Stimulated activated CD4-positive, alpha-beta T cell treated with anti-CD3 and anti-CD28 coated beads, Interleukin-12 subunit alpha, Interleukin-12 subunit beta, amount 100 ng/mL, for 24 hours (primary cell): ENCODE data around the gene SLCO4A1.

Experiments used
- DNase-seq, 2 experiments: peaks; one replicate each; pipeline ENCODE4 v3.0.0-alpha.2; 2020; ENCODE audit warnings: low read depth in 2 of 2

SLCO4A1 gene

DNA sequence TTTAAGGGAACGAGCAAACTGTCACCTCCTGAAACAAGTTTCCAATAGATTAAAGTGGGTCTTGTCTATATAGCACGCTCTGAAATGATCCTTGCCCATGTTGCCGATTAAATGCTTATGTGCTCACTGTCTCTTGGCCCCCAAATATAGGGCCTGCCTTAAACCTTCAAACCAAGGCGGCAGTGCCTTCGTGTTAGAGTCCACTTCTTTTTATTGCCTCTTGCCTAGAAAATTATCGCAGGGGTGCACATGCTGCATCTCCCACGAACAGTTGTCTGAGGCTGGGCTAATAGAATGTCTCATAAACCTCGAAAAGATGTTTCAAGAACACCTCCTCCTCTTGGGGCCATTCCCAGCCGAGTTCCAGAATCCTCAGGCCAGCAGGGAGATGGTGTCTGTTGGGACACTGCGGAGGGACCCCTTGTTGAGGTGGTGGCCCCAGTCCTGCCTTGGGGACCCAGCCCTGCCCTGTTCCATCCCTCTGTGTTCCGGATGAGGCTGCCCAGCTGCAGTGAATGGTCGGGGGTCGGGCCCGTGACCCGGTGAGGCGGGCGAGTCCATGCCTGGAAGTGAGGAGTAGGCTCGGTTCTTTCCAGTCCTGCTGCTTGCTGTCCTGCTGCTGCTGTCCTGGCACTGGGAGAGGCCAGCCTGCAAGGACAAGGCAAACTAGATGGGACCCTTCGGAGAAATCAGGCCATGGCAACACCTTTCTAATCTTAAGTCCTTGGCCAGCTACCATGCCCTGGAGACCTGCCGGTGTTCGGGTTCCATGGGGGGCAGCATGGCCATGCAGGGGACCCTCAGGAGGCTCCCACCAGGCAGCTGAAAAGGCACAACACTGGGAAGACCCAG, 34.7 kb upstream of the SLCO4A1 start:
- no peak for DNase-seq

DNA sequence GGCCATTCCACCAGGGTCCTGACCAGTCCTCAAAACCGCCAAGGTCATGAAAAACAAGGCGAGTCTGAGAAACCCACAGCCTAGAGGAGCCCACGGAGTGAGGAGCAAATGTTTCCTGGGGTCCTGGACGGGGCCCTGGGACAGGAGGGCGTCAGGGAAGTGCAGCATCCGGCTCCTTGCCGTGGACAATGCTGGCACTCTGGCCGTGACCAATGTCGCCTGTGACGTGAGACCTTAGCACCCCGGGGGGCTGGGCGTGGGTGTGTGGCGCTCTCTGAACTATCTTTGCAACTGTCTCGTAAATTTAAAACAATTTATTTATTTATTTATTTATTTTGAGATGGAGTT, 34.1 kb upstream of the SLCO4A1 start:
- no peak for DNase-seq

DNA sequence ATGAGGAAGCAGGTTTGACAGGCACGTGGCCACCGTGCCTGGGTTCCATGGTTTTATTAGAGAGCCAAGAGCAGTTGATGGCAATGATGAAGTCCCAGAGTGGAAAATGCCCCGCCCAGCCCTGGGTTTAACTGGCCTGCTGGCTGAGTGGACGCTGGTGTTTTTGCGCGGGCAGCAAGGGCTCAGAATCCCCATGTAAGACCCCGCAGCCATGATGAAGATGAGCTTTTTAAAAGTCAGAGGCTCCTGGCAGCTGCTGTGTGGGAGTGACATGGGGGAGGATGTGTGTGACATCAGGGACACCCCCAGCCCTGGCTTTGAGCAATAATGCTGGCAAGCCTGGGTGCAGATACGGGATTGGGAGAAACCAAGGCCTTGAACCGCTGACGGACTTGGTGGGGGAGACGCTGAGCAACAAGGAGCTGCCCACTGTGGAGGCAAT, 33.0 kb upstream of the SLCO4A1 start:
- no peak for DNase-seq

DNA sequence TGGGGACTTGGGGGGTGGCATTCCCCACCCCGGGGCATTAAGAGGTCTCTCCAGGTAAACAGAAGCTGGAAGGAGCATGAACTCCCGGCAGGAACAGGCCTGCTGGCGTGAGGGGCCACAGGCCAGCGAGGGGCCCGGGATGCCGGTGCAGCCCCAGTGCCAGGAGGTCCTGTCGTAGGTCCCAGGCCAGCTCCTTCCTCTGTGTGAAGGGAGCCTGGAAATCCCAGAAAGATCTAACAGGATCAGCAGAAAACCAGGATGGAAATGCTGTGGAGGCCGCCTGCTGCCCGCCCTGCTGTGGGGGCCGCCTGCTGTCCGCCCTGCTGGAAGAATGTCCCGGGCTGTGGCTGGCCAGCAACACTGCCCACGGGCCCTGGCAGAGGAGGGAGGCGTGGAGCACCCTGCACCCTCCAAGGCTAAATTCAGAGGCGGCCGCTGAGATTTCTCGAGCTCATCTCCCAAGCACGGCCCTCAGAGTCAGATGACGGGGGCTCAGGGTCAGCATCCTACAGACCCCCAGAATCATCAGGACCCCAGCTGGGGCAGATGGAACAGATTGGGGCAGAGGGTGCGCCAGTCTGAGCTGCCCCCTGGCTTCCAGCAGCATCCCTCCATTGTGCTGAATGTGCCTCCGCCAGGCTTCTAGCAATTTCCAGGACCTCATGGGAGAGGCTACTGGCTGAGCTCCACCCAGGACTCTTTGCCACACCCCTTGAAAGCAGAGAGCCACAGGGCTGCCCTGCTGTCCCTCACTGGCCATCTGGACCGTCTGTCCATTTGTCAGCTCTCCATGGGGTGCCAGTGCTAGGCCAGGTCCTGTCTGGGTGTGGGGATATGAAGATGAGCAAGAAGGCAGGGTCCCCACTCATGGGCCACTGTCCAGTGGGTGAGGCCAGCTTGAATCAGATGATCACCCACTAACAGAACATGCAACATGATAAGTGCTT, 32.2 kb upstream of the SLCO4A1 start:
- DNase-seq: no peak

DNA sequence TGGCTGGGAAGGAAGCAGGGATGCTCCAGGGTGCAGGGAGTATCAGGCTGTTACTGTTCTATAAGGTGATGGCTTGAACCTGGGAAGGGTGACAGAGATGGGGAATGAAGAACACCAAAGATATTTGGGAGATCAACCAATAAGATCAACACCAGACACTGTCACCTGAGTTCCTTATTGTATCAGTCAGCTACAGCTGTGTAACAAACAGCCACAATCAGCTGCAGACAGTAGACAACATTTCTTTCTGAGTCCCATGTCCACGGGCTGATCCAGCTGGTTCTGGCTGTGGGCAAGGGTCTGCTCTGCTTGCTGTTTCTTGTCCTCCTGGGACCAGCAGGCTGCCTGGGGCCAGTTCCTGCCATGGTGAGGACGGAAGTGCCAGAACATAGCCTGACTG, 31.3 kb upstream of the SLCO4A1 start:
- no peak for DNase-seq

DNA sequence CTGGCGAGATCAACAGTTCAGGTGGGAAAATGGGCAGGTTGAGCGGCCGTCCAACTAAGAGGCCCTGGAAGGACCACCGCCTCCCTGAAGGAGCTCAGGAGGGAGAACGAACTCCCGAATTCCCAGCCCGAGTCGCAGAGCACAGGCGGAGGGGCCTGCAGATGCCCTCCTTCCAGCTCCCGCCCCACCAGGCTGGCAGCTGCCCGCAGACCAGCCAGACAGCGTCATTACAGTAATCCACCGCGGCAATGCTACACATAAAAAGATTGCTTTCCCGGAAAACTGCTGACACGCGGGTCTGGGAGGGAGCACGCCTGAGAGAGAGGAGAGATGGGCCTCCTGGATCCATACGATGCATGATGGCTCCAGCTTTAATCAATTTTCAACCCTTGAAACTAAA, 30.5 kb upstream of the SLCO4A1 start:
- DNase-seq: no peak

DNA sequence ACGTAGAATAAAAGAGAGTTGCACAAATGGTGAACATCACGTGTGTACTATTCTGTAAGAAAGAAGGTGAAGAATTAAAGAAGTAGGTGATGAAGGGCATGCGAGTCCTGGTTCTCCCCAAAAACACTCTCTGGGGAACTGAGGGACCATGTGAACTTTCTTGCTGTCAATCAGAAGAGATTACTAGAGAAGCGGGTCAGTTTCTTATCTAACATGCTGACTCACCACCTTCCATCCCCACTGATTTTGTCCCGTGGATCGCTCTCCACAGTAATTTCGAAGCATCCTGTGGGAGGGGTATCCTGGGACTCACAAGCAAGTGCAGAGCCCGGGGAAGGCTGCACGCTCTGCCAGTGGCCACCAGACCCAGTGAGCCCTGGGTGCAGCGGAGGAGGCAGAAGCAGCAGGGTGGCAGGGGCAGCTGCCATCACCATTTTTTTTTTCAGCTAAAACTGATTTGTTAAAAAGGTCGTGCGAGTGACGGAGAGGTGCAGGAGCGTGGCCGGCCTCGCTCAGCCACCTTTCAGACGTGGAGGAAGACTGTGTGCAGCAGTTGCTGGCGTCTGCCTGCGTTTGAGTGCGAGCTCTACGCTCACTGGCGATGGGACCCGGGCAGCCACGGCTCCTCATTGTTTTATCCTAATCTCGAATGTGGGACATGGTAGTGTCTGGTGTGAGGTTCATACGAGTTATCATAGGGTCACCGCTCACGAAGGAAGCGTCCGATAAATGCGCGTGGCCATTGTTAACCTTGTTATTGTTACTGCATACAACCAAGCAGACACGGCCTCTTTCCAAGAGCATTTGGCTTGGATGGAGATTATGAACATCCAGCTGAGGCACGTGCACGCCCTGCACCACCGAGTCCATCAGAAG, 28.0 kb upstream of the SLCO4A1 start:
- no peak for DNase-seq

DNA sequence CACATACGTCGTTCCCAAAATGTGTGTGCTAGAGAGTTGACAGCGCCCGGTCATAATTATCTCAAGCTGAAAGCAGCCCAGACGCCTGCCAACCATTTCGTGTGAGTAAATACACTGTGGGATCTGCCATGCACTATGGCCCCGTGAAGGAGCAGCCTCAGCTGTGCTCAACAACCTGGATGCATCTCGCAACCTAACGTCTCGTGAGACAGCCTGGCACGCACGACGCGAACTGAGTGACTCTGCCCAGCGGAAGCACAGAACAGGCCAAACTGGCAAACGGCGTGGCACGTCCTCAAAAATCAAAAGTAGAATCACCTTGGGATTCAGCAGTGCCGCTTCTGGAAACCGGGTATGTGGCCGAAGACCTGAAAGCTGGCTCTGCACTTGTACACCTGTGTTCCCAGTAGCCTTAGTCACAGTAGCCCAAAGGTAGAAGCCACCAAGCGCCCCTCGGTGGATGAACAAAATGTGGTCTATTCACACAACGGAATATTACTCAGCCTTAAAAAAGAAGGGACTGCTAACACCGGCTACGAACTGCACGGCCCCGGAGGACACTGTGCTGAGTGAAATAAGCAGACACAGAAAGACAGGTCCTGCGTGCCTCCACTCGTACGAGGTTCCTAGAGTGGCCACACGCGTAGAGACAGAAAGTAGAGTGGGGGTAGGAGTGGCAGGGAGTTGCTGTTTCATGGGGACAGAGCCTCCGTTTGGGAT, 27.2 kb upstream of the SLCO4A1 start:
- DNase-seq: no peak

DNA sequence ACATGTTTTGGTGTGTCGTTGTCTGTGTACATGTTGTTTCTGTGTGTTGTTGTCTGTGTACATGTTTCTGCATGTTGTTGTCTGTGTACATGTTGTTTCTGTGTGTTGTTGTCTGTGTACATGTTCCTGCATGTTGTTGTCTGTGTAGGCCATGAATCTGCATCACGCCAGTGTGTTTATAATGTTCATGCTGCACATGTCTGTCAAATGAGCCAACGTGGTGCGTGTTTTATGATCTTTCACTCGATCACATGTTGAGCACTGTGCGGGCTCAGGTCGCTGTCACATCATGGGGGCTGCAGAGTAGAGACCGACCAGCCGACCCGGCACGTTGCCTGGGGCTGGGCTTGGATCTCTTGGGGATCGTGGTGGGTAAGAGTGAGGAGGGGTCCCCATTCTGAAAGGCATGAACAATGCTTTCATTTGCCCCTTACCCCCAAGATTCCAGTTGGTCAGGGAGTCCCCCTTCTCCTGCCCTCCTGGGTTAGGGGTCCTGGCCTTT, 26.5 kb upstream of the SLCO4A1 start:
- DNase-seq: no peak

DNA sequence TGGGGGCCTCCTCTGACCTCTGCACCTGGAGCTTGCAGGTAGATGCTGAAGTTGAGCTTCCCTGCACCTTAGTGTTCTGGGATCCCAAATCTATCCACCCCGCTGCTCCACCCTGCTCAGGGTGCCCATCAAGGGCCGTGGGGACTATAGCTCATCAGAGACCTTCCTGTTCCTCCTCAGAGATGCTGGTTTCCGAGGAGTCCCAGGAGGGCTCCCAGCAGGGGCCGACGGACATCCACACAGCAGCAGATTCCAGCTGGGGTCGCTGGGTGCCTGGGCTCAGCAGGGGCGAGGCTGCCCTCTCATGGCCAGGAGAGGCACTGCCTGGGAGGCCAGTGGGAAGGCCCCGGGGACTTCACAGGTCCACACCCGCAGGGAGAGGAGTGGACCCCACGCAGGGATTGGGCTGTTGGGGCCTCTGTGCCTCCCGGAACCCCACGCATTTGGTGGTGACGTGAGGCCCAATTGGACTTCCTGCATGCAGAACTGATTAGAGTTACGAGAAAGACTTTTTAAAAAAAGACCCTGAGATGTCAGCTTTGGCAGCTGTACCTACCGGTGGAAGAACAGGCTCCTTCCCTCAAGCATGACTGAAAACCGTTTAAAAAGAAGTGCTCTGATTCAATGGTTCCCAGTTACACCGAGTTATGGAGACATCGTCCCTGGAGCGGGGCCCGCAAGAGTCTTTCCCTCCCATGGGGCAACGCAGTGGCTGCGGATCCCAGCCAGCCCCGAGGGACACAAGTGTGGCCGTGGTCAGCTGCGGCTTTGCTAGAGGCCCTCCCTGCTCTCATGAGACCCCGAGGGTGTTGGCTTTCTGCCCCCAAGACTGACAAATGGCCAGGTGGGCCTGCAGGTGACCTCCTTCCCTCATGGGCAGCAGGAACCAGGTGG, 25.3 kb upstream of the SLCO4A1 start:
- peak; percentile 55 to 73 for DNase-seq

DNA sequence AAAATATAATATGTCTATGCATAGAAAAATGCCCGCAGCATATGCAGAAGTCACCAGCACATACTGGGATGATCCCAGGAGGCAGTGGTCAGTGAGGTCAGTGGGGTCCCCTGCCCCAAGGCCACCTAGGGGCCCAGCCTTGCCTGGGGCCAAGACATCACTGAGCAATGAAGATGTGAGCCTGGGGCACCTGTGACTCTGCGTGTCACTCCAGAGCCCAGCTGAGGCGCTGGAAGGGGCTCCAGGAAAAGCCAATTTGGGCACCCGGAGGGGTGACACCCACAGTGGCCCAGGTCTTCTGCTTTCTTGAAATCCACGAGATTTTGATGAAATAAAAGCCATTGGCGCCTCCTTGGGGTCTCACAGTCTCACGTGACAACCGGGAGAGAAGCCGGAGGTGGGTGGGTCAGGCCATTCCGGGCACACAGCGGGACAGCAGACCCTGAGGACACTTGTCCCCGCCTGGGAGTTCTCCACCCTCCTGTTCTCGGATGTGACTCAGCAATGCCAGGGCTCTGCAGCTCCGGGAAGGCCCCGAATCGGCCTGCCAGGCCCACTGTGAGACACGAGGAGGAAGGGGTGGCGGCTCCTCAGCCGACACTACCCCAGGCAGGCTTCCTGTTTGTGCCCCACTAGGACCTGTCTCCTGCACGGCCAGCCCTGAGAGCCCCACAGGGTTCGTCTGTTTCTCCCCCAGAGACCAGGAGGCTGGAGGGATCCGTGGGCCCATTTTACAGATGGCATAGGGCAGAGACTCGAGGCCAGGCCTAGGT, 24.4 kb upstream of the SLCO4A1 start:
- DNase-seq: no peak

DNA sequence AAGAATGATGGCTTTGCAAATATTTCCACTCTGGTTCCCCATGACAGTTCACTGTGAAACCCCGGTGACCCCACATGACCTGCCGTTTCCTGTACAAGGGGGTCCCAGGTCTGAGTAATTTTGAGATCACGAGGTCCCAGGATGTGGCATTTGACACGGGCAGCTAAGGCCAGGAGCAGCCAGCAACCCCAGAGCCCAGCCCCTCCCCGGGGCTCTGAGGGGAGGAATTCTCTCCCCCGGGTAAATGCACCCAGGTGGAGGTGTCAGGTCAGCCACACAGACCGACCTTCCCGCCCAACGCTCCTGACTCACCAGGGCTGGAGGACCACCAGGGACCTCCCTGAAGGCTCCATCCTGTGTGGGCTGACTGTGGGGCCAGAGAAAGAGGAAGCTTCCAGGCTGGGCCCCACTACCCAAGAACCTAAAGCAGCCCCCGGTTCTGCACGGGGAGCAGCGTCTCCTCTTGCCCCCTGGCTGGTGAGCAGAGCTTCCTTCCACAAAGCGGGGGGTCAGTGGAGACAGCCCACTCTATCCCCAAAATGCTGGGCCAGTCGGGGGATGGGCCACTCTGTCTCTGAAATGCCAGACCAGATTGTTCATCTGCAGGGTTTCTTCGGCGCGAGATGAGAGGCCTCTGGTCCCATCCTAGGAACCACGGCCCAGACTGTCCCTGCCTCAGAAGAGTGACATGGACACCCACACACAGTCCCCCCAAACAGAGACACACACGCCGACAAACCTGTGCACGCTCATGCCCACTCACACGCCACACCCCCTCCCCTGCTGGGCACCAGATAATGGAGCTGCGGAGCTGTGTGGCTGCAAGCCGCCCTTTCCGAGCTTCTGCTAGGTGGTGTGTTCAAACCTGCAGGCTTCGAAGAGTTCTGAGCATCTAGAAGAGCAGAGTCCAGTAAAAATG, 23.4 kb upstream of the SLCO4A1 start:
- no peak for DNase-seq

DNA sequence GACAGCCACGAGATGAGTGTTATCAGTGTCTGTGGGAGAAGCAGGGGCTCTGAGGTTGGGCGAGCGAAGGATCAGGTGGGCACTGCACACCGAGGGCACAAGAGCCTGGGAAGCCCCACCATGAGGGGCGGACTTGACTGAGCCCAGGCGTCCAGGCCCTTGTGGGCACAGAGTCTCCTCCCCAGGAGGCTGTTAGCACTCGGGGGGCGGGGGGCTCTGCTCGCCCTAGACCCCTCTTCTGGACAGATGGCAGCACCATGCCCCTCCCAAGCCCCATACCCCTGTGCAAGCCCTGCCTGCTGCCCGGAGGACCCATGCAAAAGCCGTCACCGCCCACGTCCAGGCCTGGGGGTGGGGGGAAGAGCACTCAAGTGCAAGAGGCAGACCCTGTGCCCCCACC, 21.7 kb upstream of the SLCO4A1 start:
- DNase-seq: no peak

DNA sequence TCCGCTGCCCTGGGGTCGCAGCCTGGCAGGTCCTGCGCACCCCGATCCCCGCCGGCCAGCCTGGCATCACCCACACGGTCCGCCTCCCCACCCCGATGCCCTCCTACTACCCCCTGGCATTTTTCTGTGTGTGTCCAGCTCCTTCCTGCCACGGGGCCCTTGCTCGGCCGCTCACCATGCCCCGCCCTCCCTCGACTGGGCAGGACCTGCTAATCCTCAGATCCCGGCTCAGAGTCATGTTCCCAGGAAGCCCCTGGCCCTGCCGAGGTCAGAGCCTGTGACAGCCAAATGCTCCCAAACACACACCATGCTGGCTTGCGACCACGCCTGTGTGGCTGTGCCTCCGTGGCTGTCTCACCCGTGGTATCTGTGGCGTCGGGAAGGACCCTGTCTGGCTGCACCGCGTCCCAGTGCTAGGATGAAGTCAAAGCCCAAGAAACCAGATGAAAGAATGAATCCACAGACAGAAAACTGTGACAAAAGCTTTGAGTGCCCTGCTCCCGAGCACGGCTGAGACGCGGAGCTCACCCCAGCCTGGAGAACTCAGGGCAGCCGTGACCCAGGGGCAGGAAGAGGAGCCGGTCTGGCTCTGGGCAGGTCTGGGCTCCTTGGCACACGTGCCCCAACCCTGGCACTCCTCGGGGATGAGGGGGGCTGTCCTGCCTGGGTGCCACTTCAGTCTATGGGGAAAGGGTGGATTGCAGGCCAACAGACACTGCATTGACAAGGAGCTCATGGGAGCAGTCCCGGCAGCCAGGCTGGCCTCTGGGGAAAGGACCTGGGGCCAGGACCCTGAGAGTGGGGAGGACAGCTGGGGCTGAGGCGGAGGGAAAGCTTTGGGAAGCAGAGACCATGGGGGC, 20.8 kb upstream of the SLCO4A1 start:
- no peak for DNase-seq

DNA sequence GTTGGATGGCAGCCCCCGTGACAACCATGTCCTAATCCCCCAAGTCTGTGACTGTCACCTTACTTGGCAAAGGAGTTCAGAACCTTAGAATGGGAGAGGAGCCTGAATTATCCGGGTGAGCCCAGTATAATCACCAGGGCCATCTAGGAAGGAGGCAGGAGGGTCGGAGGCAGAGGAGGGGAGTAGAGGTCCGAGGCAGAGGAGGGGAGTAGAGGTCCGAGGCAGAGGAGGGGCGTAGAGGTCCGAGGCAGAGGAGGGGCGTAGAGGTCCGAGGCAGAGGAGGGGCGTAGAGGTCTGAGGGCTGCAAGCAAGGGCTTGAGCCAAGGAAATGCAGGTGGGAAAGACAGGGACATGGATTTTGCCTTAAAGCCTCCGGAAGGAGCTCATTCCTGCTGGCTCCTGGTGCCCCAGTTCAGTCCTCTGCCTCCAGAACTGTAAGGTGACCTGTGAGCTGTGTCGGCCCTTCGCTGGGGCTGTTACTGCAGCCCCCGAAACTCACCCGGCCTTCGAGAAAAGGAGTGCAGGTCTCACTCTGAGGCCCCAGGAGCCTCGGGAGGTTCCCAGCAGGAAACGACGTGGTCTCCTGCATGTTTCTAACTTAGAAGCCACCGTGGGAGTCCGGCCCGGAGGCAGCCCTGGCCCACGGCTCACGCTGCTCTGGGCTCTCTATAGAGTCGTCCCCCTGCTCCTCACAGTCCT, 20.0 kb upstream of the SLCO4A1 start:
- DNase-seq: no peak

DNA sequence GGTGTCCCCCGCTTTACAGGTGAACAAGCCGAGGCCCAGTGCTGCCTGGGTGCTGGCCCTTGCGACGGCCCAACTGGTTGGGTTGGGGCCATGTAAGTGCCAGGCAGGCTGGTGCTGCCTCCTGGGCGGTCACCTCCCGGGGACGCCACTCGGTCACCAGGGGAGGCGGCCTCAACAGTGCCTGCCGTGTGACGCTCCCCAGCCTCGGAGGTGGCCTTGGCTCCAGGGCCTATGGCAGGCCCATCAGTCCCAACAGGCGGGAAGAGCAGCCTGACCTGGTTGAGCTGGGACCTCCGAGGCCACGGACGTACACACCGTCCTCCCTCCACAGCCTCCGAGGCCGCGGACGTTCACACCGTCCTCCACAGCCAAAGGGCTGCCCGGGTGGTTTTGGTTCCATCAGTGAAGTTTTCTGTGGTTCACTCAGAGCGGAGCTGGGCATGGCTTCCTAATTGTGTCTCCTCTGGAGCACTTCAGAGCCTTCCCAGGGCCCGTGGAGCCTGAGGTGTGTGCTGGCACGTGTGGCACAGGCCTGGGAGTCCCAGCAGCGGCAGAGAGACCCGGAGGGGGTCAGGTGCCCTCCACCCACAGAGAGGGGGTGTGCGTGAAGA, 19.3 kb upstream of the SLCO4A1 start:
- DNase-seq: no peak
